Glutamatergic neuron (in vitro differentiated cells): ENCODE measurements around the gene HIVEP3. TPM values are rescaled to one million over a fixed set of nuclear protein-coding genes. Genes with fewer than 3 reads are reported as not detected.

Experiments
- DNase-seq: peaks from one replicate; pipeline ENCODE4 v3.0.0; 2022
- H3K27ac Mint-ChIP-seq: one replicate; pipeline ENCODE4 v1.8.0; 2020; ENCODE audit warnings: mild to moderate bottlenecking, mixed read lengths, inconsistent platforms; ENCODE audit not compliant: unreplicated experiment
- H3K27me3 Mint-ChIP-seq: one replicate; pipeline ENCODE4 v1.8.0; 2020; ENCODE audit warnings: mild to moderate bottlenecking, moderate library complexity, mixed read lengths, inconsistent platforms; ENCODE audit not compliant: unreplicated experiment
- H3K36me3 Mint-ChIP-seq: one replicate; pipeline ENCODE4 v1.8.0; 2020; ENCODE audit warnings: mild to moderate bottlenecking, mixed read lengths, inconsistent platforms; ENCODE audit not compliant: unreplicated experiment
- H3K4me1 Mint-ChIP-seq: one replicate; pipeline ENCODE4 v1.8.0; 2020; ENCODE audit warnings: mild to moderate bottlenecking, low read depth, mixed read lengths, inconsistent platforms; ENCODE audit not compliant: unreplicated experiment
- H3K4me3 Mint-ChIP-seq: one replicate; pipeline ENCODE4 v1.8.0; 2020; ENCODE audit warnings: mild to moderate bottlenecking, mixed read lengths, inconsistent platforms; ENCODE audit not compliant: unreplicated experiment
- H3K9me3 Mint-ChIP-seq: one replicate; pipeline ENCODE4 v1.8.0; 2020; ENCODE audit warnings: mild to moderate bottlenecking, moderate library complexity, mixed read lengths, inconsistent platforms; ENCODE audit not compliant: unreplicated experiment
- total RNA-seq: library from RNA; stranded (reverse); fragmentation: NEBNext Ultra II Directional; extraction: Animal tissue kit (Norgen Biotek cat#: 25700); gene quantifications from one replicate; pipeline ENCODE4 v1.2.1, GENCODE V29; 2021; ENCODE audit not compliant: unreplicated experiment
- TF ChIP-seq, protein P1 (sequence below): fragments of 200-600 bp; sonication (generic); IDR thresholded peaks from one replicate; pipeline ENCODE4 v1.5.0; 2021; ENCODE audit not compliant: partially characterized antibody, unreplicated experiment

HIVEP3 gene
- total RNA-seq, 1 donor from 2014 or later = 15.1 TPM

DNA sequence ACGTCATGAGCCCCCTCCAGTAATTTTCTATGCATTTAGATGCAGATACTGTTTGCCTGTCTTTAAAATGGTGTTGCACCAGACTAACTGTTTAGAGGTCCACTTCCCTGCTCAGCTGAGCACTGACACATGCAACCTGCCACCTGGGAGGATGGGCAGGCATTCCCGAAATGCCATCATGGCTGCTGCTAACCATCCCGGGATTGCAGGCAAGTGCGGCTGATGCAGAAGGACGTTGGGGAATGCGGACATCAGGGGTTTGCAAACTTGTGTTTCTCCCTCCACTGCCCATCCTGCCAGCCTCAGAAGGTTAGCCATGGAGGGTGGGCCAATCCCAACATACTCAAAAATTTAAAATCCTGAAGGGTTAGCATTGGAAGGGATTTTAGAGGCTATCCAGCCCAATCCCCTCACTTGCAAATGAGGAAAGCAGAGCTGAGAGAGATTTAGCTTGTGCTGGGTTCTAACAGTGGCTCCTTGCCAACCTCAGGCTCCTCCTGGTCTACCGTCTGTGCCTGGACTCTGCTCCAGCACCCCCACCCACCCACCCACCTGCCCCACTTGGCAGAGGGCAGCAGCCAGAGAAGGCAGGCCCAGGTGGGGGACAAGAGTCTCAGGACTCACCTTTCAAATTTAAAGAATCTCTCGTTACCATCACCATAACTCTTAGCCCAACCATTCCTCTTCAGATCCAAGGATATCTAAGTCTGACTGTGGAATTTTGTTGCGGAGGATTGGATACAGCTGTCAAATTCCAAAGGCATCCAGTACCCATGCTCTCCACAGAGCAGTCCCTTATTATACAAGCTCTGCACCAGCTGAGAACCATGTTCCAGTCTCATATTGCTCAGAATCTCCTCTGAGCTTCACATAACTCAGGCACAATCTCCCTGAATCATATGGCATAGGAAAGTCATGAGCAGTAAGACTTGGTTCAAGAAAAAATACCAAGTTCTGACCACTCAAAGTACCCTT, 34.2 kb downstream of the HIVEP3 start:
- H3K4me3 Mint-ChIP-seq = no peak overlapping the region

GRCh38 chr1:41883507-41883906, 35.2 kb downstream of the HIVEP3 start:
- Mint-ChIP-seq H3K9me3 (peaks cover 5% of the 10 kb centered on the region), H3K27ac (no peak overlapping the region), H3K27me3 (peaks cover 2% of the 10 kb centered on the region), H3K36me3 (no peaks in the 10 kb centered on the region), H3K4me3 (no peak overlapping the region), H3K4me1 (peaks cover 10% of the 10 kb centered on the region)
- TF ChIP-seq, protein P1, sequence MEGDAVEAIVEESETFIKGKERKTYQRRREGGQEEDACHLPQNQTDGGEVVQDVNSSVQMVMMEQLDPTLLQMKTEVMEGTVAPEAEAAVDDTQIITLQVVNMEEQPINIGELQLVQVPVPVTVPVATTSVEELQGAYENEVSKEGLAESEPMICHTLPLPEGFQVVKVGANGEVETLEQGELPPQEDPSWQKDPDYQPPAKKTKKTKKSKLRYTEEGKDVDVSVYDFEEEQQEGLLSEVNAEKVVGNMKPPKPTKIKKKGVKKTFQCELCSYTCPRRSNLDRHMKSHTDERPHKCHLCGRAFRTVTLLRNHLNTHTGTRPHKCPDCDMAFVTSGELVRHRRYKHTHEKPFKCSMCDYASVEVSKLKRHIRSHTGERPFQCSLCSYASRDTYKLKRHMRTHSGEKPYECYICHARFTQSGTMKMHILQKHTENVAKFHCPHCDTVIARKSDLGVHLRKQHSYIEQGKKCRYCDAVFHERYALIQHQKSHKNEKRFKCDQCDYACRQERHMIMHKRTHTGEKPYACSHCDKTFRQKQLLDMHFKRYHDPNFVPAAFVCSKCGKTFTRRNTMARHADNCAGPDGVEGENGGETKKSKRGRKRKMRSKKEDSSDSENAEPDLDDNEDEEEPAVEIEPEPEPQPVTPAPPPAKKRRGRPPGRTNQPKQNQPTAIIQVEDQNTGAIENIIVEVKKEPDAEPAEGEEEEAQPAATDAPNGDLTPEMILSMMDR = no peak
- no peak for DNase-seq

More for the DNA sequence above, 34.2 kb downstream of the HIVEP3 start:
- H3K36me3 Mint-ChIP-seq = no peaks in the 10 kb centered on the region
- TF ChIP-seq, protein P1 = no peak
- peaks cover 4% of the 10 kb centered on the region for H3K9me3 Mint-ChIP-seq
- no peak for DNase-seq
- peaks cover 10% of the 10 kb centered on the region for H3K4me1 Mint-ChIP-seq
- peaks cover 4% of the 10 kb centered on the region for H3K27me3 Mint-ChIP-seq
- no peak overlapping the region for H3K27ac Mint-ChIP-seq

DNA sequence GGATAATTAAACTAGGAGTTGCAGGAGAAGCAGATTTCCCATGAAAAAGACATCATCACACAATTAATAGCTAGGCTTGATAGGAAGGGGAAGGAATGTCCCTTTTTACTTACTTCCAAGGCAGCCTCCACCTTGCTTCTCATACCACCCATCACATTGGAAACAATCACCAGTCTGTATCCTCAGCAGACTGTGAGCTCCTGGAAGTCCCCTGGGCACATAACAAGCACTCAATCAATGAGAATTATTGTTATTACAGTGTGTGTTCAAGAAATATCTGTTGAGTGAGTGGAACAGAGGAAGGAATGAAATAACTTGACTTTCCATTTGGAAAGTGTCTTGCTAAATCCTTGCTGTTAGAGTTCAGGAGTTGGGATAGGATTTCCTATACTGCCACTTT, 36.2 kb downstream of the HIVEP3 start:
- Mint-ChIP-seq H3K9me3 (peaks cover 5% of the 10 kb centered on the region), H3K4me3 (no peak overlapping the region), H3K27me3 (peaks cover 2% of the 10 kb centered on the region), H3K27ac (no peak overlapping the region), H3K36me3 (no peaks in the 10 kb centered on the region), H3K4me1 (peaks cover 10% of the 10 kb centered on the region)
- no peak for DNase-seq
- TF ChIP-seq, protein P1 = no peak

GRCh38 chr1:41882068-41882477, 36.6 kb downstream of the HIVEP3 start:
- Mint-ChIP-seq H3K36me3 (no peaks in the 10 kb centered on the region), H3K27me3 (peaks cover 2% of the 10 kb centered on the region), H3K4me1 (peaks cover 14% of the 10 kb centered on the region), H3K27ac (no peak overlapping the region), H3K4me3 (no peak overlapping the region), H3K9me3 (peaks cover 5% of the 10 kb centered on the region)
- DNase-seq = no peak
- TF ChIP-seq, protein P1 = no peak
